ENCODE results near the gene C10orf53. TPM values are rescaled to one million over a fixed set of nuclear protein-coding genes. Genes with fewer than 3 reads are reported as not detected.

Gene C10orf53
- total and polyA plus RNA-seq, 2 of the 8 experiments (the other 6 are each of a cell fraction or from before 2014, with no cell fraction given): not detected

- 90% methylated on average over 20 of the region's 22 CpGs; no CpG with 5 or more reads in 1 of the 2 experiments for WGBS, 2 experiments (ENCODE audit: extremely low coverage in 1 of 2, insufficient coverage in 1 of 2, insufficient read length in 1 of 2, insufficient replicate concordance in 2 of 2, low coverage in 1 of 2, low lambda C conversion rate in 2 of 2, missing lambda C conversion rate in 1 of 2)
- 0 out of 2 replicates have a peak overlapping the region, but pooled peaks have one; percentile 60 for H2BK12ac ChIP-seq (ENCODE audit: low read depth, low read length)
- H3K4me2 ChIP-seq (ENCODE audit: insufficient read depth in 1 of 2, low read depth in 2 of 2, low read length in 2 of 2): no peak overlapping the region
- no peak for FAIRE-seq
- H3K79me1 ChIP-seq (ENCODE audit: low read depth, low read length): 0 out of 2 replicates have a peak, but pooled peaks cover 2% of the 10 kb centered on the region
- no peak overlapping the region for H3K18ac ChIP-seq (ENCODE audit: extremely low read depth, low read length)
- no peak overlapping the region for H2AFZ ChIP-seq (ENCODE audit: low read length)
- H4K91ac ChIP-seq (replicated peaks; ENCODE audit: insufficient read length, low read length): no peak overlapping the region
- no peak overlapping the region for H3K4ac ChIP-seq (replicated peaks; ENCODE audit: insufficient read length, low read depth, low read length)
- no peak overlapping the region for H2BK5ac ChIP-seq (ENCODE audit: low read depth, low read length)
- no peak overlapping the region for H3K27ac ChIP-seq (ENCODE audit: low read depth, low read length)
- H2BK20ac ChIP-seq (ENCODE audit: low read length): no peak overlapping the region
- H3K23ac ChIP-seq (ENCODE audit: insufficient read length): no peak overlapping the region
- ChIA-PET CTCF (ENCODE audit: partially characterized antibody) (interaction anchor here (0.9 to 2.6 kb wide), 14 partner anchors 9 to 239 kb away, joined by 3 to 13 read pairs (median 4); no protein-coding TSS in a partner anchor), POLR2A (ENCODE audit: partially characterized antibody) (no interaction called here)
- H2AK5ac ChIP-seq (ENCODE audit: low read depth, low read length): no peak overlapping the region
- no peak overlapping the region for H2BK120ac ChIP-seq (replicated peaks; ENCODE audit: low read depth, low read length)
- no peak for DNase-seq (ENCODE audit: low read depth in 1 of 2, low spot score in 2 of 2)
- H3K79me2 ChIP-seq (ENCODE audit: control insufficient read depth in 1 of 2, insufficient read depth in 2 of 2, low read length in 2 of 2): no peaks in the 10 kb centered on the region
- peaks cover 0 to 4% (median 1%) of the 10 kb centered on the region in 4 experiments; a peak in 1 of 7 replicates for H3K4me1 ChIP-seq (replicated peaks in 1 of 4; ENCODE audit: control insufficient read depth in 3 of 4, insufficient read depth in 4 of 4, low read length in 3 of 4)
- no peak overlapping the region for H2BK15ac ChIP-seq (ENCODE audit: low read length)
- no peaks in the 10 kb centered on the region for H3K9me3 ChIP-seq (ENCODE audit: insufficient read depth in 2 of 2, low read depth in 1 of 2, low read length in 1 of 2)
- H4K20me1 ChIP-seq (replicated peaks in 1 of 2; ENCODE audit: control insufficient read depth in 1 of 2, insufficient read depth in 2 of 2, low read length in 2 of 2): no peaks in the 10 kb centered on the region
- no peak overlapping the region for H3K14ac ChIP-seq (ENCODE audit: insufficient read length)
- H3K9ac ChIP-seq (replicated peaks in 1 of 4; ENCODE audit: extremely low read depth in 1 of 4, low read depth in 3 of 4, low read length in 3 of 4): no peak overlapping the region
- no peak overlapping the region for H4K5ac ChIP-seq (ENCODE audit: insufficient read length, low read depth, low read length)
- H3K27me3 ChIP-seq (replicated peaks in 1 of 4; ENCODE audit: control insufficient read depth in 3 of 4, extremely low read depth in 1 of 4, insufficient read depth in 3 of 4, low read length in 3 of 4): no peaks in the 10 kb centered on the region; a peak in 2 of 7 replicates
- no peaks in the 10 kb centered on the region for H3K36me3 ChIP-seq (ENCODE audit: control insufficient read depth in 2 of 4, insufficient read depth in 4 of 4, low read length in 3 of 4)
- no peaks in the 10 kb centered on the region for H3K23me2 ChIP-seq (ENCODE audit: low read depth, low read length)
- no peak overlapping the region for H4K8ac ChIP-seq (ENCODE audit: extremely low read depth, insufficient read depth, low read length)
- no peak overlapping the region for H3K4me3 ChIP-seq (ENCODE audit: extremely low read depth in 1 of 4, insufficient read depth in 2 of 4, low read depth in 3 of 4, low read length in 4 of 4)
- H3K56ac ChIP-seq (replicated peaks; ENCODE audit: insufficient read length, low read depth, low read length): no peak overlapping the region
- TF ChIP-seq, protein P1, sequence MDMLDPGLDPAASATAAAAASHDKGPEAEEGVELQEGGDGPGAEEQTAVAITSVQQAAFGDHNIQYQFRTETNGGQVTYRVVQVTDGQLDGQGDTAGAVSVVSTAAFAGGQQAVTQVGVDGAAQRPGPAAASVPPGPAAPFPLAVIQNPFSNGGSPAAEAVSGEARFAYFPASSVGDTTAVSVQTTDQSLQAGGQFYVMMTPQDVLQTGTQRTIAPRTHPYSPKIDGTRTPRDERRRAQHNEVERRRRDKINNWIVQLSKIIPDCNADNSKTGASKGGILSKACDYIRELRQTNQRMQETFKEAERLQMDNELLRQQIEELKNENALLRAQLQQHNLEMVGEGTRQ (IDR thresholded peaks at IDR 0.05; ENCODE audit: low read length): no peak
- TF ChIP-seq CTCF (IDR thresholded peaks at IDR 0.05; ENCODE audit: control extremely low read depth in 1 of 3, insufficient read depth in 1 of 3, low read depth in 1 of 3, low read length in 3 of 3) (peak; percentile 23 to 35 (median 34)), RAD21 (IDR thresholded peaks at IDR 0.05 in 1 of 2, conservative IDR thresholded peaks at IDR 0.05 in 1 of 2; ENCODE audit: low read depth in 2 of 2, low read length in 2 of 2) (peak; percentile 46 to 62), BCL11A (IDR thresholded peaks at IDR 0.05; ENCODE audit: low read depth in 2 of 2, low read length in 2 of 2) (no peak), POLR2A (IDR thresholded peaks at IDR 0.05; ENCODE audit: control extremely low read depth in 1 of 2, low read depth in 2 of 2, low read length in 2 of 2) (no peak)
Observed at GRCh38 chr10:49645871-49646870, 33.3 kb upstream of the C10orf53 start.
